CD1c-positive myeloid dendritic cell (primary cell): ENCODE results near the gene PCBP1.
"Not testable (repeated sequence)": the region's sequence is repeated elsewhere in the genome, so short reads cannot be mapped to it uniquely, and the experiment has no call there.

Experiments
- DNase-seq: peaks from one replicate; pipeline ENCODE4 v3.0.0-alpha.2; 2016; ENCODE audit errors: extremely low spot score

The PCBP1 gene

DNA sequence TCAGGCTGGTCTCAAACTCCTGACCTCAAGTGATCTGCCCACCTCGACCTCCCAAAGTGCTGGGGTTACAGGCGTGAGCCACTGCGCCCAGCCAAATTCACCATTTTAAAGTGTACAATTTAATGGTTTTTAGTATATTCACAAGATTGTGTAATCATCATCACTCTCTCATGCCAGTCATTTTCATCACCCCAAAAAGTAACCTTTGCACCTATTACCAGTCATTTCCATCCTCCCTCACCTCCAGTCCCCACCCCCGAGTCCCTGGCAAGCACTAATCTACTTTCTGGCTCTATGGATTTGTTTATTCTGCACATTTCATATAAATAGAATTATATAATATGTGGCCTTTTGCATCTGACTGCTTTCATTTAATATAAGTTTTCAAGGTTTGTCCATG is 10.8 kb downstream of the PCBP1 start:
- no peak for DNase-seq

DNA sequence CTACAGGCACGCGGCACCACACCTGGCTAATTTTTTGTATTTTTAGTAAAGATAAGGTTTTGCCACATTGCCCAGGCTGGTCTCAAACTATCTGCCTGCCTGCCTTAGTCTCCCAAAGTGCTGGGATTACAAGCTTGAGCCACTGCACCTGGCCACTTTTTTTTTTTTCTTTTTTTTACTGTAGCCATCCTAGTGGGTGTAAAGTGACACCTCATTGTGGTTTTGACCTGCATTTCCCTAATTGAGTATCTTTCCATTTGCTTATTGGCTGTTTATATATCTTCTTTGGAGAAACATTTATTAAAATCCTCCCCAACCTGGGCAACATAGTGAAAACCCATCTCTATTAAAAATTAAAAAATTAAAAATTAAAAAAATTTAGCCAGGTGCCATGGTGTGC is 12.0 kb downstream of the PCBP1 start:
- no peak for DNase-seq

DNA sequence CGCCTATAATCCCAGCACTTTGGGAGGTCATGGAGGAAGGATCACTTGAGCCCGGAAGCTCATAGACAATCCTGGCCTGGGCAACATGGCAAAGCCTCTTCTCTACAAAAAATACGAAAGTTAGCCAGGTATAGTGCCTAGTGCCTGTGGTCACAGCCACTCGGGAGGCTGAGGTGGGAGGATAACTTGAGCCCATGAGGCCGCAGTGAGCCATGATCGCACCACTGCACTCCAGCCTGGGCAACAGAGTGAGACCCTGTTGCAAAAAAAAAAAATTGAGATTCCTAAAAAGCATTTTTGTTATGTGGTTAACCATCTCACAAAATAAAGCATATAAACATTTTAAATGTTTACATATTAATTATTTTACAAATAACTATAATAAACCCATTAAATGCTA is 13.9 kb downstream of the PCBP1 start:
- DNase-seq, result no peak

DNA sequence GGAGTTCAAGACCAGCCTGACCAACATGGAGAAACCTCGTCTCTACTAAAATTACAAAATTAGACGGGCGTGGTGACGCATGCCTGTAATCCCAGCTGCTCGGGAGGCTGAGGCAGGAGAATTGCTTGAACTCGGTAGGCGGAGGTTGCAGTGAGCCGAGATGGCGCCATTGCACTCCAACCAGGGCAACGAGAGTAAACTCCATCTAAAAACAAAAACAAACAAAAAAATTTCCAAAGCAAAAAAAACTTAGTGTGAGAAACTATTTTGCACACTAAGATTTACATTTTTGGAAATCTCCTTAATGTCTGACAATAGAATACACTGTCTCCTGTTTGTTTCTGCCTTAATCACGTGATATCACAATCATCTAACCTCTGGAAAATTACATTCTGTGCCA is 14.4 kb downstream of the PCBP1 start:
- DNase-seq, result not testable (repeated sequence)

DNA sequence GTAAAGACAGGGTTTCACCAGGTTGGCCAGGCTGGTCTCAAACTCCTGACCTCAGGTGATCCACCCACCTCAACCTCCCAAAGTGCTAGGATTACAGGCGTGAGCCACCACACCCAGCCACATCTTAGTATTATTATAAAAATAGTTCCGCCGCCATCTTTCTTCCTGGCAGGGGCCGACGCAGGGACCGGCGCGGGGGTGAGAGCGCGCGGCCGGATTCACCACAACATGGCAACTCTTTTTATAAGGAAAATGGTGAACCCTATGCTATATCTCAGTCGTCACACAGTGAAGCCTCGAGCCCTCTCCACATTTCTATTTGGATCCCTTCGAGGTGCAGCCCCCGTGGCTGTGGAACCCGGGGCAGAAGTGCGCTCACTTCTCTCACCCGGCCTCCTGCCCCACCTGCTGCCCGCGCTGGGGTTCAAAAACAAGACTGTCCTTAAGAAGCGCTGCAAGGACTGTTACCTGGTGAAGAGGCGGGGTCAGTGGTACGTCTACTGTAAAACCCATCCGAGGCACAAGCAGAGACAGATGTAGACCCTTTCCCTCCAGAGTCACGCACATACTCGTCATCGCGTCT is 15.1 kb downstream of the PCBP1 start:
- not testable (repeated sequence) for DNase-seq

DNA sequence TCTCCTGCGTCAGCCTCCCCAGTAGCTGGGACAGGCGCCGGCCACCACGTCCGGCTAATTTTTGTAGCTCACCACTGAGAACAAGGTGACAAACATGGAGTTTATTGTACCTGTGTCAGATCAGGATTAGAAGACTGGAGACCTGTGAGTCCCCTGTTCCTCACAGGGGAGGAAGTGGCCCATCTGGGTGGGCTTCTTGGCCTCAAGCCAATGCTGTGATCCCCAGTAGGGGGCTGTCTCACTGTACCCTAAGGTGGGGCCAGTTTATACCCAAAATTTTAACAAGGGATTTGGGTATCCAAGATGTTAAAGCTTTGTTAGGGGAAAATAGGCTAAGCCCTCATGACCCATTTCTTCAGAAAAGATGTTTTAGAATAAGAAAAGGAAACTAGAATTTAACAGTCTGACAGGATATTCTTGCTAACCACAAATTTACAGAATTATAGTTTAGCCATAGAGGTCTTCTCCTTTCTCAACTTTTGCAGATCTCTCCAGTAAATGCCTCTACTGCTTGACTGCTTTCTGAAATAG is 16.3 kb downstream of the PCBP1 start:
- peak; percentile 48 for DNase-seq

DNA sequence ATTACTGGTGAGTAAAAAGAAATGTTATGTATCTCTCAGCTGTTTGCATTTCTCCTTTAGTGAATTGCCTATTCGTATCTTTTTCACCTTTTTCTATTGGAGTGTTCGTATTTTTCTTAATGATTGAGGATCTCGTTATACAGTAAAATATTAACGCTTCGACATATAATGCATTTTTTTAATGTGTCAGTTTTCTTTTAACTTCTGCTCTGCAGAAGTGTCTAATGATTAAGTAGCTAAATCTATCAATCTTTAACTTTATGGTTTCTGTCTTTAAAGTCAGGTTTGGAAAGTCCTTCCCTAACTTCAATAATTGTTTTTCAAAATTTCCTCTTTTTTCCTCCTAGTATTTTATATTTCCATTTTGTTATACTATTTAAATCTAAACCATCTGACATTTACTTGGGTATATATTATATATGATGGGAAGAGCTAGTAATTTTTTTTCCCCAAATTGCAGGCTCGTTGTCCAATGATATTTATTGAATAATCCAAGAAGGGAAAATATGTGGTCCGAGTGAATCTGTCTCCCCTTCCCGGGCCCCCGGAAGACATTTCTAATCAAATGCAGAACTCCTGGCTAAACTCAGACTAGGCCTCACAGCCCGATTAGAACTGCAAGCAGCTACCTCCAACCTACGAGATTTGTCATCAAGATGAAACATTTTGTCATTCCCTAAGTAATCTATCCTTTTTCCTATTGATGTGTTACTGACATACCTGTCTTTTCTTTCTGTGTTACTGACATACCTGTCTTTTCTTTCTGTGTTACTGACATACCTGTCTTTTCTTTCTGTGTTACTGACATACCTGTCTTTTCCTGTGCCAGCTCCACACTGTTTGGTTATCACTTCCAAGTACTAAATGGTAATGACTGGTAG is 17.2 kb downstream of the PCBP1 start:
- DNase-seq, result peak; percentile 49

DNA sequence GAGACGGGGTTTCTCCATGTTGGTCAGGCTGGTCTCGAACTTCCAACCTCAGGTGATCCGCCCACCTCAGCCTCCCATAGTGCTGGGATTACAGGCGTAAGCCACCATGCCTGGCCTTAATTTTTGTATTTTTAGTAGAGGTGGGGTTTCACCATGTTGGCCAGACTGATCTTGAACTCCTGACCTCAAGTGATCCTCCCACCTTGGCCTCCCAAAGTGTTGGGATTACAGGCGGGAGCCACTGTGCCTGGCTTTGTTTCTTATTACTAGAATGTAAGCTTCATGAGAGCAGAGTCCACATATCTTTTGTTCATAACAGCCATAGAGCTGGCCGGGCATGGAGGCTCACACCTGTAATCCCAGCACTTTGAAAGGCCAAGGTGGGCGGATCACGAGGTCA is 18.9 kb downstream of the PCBP1 start:
- not testable (repeated sequence) for DNase-seq

DNA sequence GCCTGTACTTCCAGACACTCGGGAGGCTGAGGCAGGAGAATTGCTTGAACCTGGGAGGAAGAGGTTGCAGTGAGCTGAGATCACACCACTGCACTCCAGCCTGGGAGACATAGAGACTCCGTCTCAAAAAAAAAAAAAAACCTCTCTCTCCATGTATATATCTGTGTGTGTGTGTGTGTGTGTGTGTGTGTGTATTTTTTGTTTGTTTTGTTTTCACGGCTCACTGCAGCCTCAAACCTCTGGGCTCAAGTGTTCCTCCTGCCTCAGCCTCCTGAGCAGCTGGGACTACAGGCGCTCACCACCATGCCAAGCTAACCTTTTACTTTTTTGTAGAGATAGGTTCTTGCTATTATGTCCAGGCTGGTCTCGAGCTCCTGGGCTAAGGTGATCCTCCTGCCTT is 23.1 kb downstream of the PCBP1 start:
- not testable (repeated sequence) for DNase-seq

DNA sequence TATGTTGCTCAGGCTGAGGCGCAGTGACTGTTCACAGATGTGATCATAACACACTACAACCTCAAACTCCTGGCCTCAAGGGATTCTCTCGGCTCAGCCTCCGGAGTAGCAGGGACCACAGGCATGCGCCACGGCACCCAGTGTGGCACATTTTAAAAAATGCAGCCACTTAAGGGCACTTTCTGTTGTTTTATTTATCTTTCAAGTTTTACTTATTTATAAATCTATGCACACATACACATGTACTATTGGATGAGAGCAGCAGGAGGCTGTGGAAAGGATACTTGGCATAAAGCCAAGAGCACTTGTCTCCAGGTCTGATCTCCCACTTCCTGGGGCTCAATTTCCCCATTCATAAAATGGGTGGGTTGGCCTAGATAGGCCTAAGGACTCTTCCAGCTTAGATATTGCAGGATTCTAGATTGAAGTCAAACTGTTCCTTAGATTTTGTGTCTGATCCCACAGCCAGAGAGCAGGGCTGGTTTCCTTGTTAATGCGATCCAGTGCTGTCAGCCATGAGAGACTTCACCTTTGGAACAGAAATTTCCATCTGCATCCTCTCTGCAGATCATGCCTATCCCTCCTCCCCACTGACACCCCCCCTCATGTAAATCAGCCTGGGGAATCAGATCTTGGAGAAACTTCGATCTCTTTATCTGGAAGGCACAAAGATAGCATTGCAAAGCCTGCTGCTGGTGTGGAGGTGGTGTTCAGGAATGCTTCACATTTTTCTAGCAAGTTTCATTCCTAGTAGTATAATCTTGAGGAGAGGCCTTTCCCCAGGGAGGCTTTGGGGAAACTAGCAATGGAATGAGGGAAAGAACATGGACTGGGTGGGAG is 24.7 kb downstream of the PCBP1 start:
- no peak for DNase-seq

DNA sequence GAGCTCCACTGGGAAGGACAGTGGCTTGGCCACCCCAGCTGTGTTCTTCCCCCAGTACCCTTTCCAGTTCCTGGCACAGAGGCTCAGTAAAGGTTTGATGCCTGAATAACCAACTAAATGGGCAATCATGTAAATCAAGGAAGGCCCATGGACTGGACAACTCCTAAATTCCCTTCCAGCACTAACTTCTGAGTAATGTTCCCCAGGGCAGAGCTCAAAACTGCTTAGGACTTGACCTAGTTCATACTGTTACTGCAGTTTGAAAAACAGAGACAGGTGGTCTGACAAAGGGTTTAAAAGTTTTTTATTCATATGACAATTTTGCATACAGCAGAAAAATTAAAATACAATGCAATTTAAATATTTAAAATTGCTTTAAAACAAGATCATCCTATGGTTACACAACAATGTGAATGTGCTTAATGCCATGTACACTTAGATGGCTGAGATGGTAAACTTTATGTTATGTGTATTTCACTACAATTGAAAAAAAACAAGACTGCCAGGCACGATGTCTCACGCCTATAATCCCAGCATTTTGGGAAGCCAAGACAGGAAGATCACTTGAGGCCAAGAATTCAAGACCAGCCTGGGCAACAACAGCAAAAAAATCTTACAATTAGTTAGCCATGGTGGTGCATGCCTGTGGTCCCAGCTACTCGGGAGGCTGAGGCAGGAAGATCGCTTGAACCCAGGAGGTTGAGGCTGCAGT is 26.2 kb downstream of the PCBP1 start:
- no peak for DNase-seq

DNA sequence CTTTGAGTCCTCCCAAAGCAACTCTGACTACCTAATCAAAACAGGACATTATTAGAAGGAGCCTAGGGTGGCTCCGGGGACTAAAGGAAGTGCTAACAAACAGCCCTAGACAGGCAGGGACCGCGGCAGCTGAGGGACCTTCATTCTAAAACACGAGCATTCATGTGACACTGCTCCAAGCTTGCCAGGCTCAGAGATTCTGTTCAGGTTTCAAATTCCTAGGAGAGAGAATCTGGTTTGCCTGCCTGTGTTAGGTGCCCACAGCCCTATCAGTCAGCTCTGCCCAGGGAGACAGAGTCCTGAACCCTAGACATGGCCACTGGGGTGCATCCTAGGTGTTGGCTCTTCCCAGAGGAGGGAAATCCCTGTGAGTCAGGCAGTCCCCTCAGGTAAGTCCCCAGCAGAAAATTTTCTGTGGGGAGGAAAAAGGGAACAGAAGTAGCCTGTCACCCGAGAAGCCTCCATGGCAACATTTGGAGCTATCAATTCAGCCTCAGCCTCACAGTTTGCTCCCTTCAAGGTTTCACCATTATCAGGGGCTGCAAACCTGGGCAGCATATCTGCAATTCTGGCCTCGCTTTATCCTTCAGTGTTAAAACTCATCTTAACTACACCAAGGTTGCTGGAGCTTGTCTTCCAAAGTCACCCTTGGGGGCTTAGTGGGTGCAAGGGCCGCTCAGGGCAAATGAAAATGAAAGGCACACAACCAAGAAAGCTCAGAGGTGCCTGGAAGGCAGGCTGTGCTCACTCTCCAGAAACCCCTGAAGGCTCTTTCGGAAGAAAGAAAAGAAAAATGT is 28.6 kb downstream of the PCBP1 start:
- DNase-seq, result peak; percentile 28

DNA sequence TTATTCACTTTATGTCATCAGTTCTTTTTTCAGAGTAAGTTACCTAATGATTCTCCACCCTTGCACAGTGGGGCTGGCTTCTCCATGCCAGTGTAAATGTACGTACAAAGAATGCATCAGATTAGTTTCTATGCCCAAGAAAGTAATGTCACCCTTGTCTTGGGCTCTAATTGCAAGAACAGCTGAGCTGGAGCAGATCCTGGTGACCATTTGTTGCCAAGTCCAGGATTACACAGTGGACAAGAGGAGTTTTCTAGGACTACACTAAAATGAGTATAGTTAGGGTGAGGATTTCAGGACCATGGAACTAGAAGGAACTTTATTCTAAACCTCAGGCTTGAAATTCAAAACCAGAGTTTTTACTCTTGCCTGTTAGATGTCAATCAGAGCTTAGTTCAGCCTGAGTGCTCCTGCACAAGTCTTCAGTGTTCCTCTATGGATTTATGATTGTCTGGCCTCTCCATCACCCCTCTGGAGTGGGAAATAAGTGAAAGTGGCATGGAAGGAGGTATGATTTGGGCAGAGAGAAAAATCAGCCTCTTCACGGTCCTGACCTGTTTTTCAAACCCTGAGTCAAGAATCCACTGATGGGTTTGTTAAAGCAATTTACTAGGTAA is 29.8 kb downstream of the PCBP1 start:
- no peak for DNase-seq

DNA sequence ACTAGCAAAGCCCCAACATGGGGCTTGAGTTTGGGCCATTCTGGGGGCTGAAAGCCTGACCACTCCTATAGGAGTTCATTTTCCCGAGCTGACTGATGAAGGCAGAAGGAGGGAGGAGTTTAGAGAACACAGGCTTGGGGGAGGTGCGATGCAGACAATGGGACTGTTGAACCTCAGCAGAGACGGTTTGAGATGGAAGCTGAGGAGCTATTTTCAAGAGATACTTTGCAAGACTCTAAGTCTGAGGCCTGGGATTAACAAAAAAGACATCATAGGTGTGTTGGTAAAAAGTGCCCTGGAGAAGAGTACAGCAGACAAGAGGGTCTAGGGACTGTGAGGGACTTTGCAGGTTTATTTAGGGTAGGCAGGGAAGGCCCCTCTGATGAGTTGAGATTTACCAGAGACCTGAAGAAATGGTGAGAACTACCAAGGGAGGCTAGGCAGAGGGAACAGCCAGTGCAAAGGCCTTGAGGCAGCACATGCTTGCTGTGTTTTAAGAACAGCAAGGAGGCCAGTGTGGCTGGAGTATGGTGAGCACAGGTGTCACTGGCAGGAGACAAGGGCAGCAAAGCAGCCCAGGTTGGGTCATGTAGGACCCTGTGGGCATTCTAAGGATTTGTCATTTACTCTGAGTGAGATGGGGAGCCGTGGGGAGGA is 31.6 kb downstream of the PCBP1 start:
- no peak for DNase-seq

DNA sequence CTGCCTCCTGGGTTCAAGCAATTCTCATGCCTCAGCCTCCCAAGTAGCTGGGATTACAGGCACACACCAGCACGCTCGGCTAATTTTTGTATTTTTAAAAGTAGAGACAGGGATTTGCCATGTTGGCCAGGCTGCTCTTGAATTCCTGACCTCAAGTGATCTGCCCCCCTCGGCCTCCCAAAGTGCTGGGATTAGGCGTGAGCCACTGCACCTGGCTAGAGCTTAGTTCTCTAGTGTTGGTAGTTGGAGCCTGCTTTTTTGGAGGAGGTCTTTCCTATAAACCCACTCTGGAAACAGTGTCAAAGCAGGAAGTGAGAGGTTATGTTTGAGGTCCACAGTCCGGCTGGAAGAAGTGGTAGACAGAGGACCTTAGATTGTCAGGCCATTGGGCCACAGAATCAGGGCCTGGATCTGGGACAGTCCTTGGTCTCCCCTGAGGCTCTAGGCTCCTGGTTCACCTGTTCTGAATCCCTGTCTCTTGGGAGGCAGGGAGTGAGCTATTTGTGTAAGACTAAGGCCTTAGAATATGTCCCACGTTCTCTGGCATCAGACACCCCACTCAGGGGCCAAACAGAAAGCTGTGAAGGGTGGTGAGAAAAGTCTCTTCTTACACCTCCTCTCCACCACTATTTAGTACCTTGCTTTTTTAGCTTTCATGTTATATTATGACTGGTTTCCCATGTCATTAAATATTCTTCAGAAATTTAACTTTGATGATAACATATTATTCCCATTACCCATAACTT is 34.5 kb downstream of the PCBP1 start:
- peak; percentile 28 for DNase-seq

DNA sequence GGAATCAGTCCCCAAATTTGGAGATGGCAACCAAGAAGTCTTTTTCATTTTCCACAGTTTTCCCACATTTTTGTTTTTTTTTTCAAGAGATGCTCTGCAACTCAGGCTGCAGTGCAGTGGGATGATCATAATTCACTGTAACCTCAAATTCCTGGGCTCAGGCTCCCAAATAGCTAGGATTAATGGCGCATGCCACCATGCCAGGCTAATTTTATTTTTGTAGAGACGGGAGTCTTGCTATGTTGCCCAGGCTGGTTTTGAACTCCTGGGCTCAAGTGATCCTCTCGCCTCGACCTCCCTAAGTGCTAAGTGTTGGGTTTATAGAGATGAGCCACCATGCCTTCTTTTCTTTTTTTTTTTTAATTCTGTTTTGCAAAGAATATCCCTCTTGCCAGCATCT is 35.2 kb downstream of the PCBP1 start:
- no peak for DNase-seq

DNA sequence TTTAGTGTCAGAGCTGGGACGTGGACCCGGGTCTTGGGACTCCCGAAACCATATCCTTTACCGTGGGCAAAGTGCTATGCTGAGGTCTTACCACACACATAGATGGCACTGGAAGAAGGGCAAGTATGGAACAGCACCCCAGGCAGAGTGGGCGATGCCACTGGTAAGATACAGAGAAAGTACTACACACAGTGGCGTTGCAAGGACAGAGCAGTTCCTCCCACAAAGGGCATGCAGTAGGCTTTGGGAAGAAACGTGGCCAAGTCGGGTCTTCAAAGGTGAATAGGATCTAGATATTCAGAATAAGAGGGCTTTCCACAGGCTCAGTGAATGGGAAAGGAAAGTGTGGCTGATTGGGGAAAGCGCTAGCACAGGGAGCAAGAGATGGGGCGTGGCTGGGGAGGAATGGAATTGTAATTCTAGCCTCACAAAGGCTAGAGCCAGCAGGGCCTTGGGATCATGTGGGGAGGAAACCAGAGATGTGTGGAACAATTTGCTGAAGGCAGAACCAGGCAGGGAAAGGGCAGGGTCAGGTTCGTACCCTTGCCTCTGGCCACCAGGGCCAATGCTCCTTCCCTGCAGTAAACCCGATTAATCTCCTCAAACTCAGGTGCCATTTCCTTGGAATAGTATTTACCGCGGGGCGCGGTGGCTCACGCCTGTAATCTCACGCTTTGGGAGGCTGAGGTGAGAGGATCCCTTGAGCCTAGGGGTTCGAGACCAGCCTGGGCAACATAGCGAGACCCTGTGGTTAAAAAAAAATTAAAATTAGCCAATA is 36.0 kb downstream of the PCBP1 start:
- peak; percentile 36 for DNase-seq

DNA sequence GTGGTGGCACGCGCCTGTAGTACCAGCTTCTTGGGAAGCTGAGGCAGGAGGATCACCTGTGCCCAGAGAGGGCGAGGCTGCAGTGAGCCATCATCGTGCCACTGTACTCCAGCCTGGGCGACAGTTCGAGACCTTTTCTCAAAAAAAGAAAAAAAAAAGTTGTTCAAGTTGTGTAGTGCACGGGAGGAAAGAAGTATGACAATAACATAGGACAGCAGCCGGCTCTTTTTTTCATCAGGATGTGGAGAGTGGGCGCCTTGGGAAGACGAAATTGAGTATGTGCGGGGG is 36.5 kb downstream of the PCBP1 start:
- no peak for DNase-seq
